Epithelial cell of esophagus (primary cell): ENCODE results near the gene AGTPBP1.
"Not testable (repeated sequence)": the region's sequence is repeated elsewhere in the genome, so short reads cannot be mapped to it uniquely, and the experiment has no call there.

ENCODE experiments used
- DNase-seq: peaks from one replicate; pipeline ENCODE4 v3.0.0; 2010; ENCODE audit warnings: low read depth
- H3K4me3 ChIP-seq: 2 replicates; pipeline ENCODE4 v1.5.1; 2011; ENCODE audit warnings: mild to moderate bottlenecking, low read length, control low read depth
- TF ChIP-seq, protein P1 (sequence below): IDR thresholded peaks from 2 replicates; pipeline ENCODE4 v1.5.1; 2011; ENCODE audit warnings: low read depth, mild to moderate bottlenecking, low read length, control low read depth, inconsistent platforms; ENCODE audit not compliant: insufficient read depth; ENCODE audit errors: missing control alignments

AGTPBP1 gene

DNA sequence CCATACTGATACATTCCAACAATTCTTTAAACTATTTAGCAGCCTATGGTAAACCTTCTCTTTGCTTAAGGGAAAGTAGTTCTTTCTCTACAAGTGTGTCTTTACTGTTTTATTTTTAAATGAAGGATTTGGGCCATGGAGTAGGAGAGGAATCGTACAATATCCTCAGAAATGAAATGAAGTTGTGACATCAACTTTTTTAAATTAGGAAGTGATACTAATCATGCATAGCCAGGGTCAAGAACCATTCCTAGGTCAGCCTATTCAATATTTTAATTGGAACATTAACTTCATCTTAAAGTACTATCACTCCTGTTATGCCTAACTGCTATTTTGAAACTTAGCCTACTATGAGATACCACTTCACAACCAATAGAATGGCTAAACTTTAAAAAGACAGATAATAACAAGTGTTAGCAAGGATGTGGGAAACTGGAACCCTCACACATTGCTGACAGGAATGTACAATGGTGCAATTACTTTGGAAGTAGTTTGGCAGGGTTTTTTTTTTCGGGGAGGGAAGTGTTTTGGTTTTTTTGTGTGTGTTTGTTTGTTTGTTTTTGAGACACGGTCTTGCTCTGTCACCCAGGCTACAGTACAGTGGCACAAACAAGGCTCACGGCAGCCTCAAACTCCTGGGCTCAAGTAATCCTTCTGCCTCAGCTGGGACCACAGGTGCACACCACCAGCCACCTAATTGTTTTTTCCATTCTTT is 10.7 kb downstream of the AGTPBP1 start:
- DNase-seq = no peak

DNA sequence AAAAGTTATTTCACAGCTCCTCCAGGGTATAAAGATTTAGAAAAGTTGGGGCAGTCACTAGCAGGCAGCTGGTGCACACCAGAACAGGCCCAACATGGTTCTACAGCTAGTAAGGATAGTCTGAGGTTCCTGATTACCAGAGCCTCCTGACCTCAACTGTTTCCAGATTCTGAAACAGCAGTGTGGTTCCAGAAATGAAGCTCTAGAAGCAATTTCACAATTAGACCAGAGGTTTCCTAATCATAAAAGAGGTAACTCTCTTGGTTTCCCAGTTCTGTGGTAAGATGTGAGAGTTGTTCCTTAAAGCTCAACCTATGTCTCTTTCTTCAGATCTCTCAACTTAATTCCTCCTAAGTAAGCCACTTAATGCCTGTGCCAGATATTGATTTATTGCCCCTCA is 11.9 kb downstream of the AGTPBP1 start:
- no peak overlapping the region for H3K4me3 ChIP-seq
- DNase-seq = no peak
- TF ChIP-seq, protein P1, sequence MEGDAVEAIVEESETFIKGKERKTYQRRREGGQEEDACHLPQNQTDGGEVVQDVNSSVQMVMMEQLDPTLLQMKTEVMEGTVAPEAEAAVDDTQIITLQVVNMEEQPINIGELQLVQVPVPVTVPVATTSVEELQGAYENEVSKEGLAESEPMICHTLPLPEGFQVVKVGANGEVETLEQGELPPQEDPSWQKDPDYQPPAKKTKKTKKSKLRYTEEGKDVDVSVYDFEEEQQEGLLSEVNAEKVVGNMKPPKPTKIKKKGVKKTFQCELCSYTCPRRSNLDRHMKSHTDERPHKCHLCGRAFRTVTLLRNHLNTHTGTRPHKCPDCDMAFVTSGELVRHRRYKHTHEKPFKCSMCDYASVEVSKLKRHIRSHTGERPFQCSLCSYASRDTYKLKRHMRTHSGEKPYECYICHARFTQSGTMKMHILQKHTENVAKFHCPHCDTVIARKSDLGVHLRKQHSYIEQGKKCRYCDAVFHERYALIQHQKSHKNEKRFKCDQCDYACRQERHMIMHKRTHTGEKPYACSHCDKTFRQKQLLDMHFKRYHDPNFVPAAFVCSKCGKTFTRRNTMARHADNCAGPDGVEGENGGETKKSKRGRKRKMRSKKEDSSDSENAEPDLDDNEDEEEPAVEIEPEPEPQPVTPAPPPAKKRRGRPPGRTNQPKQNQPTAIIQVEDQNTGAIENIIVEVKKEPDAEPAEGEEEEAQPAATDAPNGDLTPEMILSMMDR = no peak

More for the DNA sequence above, 10.7 kb downstream of the AGTPBP1 start:
- no peak overlapping the region for H3K4me3 ChIP-seq
- TF ChIP-seq, protein P1 = no peak

DNA sequence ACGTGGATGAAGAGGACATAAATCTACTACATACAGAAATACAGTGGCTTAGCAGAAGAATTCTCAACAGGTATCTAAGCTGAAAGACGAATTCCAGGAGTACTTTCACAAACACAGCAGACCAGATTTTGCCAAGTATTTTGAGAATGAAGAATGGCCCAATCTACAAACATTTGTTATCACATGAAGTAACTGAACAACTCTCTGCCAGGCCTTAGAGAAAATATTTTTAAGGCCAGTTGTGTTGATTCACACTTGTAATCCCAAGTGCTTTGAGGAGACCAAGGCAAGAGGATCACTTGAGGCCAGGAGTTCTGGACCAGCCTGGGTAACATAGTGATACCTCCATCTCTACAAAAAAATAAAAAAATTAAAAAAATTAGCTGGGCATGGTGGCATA is 14.3 kb downstream of the AGTPBP1 start:
- TF ChIP-seq, protein P1 = no peak
- DNase-seq = no peak
- no peak overlapping the region for H3K4me3 ChIP-seq

DNA sequence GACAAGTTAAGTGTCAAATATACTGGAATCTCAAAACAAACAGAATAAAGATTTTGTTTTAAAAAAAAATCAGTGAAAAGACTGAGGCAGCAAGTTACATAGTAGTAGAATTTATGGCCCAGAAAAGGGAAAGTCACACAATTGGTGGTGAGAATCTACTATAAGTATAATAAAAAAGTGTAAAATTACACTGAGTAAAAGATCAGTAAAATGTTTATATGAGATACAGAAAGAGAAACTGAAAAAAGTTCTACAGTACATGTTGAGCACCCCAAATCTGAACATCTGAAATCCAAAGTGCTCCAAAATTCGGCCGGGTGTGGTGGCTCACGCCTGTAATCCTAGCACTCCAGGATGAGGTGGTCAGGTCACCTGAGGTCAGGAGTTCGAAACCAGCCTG is 15.0 kb downstream of the AGTPBP1 start:
- H3K4me3 ChIP-seq = no peak overlapping the region
- DNase-seq = no peak
- TF ChIP-seq, protein P1 = no peak

DNA sequence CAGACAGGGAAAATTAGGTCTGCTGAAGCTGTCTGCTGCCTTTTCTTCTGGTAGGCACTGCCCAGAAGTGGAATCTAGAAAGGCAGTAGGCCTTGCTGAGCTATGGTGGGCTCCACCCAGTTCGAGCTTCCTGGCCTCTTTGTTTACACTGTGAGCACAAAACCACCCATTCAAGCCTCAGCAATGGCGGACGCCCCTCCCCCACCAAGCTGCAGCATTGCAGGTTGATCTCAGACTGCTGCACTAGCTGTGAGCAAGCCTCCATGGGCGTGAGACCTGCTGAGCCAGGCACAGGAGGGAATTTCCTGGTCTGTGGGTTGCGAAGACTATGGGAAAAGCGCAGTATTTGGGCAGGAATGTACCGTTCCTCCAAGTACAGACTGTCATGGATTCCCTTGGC is 18.5 kb downstream of the AGTPBP1 start:
- DNase-seq = peak; percentile 42
- H3K4me3 ChIP-seq = no peak overlapping the region
- TF ChIP-seq, protein P1 = no peak

DNA sequence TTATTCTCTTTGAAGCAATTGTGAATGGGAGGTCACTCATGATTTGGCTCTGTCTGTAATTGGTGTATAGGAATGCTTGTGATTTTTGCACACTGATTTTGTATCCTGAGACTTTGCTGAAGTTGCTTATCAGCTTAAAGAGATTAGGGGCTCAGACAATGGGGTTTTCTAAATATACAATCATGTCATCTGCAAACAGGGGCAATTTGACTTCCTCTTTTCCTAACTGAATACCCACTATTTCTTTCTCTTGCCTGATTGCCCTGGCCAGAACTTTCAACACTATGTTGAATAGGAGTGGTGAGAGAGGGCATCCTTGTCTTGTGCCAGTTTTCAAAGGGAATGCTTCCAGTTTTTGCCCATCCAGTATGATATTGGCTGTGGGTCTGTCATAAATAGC is 22.3 kb downstream of the AGTPBP1 start:
- not testable (repeated sequence) for DNase-seq, H3K4me3 ChIP-seq

DNA sequence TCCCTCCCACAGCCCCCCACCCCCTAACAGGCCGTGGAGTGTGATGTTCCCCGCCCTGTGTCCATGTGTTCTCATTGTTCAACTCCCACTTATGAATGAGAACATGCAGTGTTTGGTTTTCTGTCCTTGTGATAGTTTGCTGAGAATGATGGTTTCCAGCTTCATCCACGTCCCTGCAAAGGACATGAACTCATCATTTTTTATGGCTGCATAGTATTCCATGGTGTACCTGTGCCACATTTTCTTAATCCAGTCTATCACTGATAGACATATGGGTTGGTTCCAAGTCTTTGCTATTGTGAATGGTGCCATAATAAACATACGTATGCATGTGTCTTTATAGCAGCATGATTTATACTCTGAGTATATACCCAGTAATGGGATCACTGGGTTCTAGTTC is 23.9 kb downstream of the AGTPBP1 start:
- H3K4me3 ChIP-seq, DNase-seq: not testable (repeated sequence)

DNA sequence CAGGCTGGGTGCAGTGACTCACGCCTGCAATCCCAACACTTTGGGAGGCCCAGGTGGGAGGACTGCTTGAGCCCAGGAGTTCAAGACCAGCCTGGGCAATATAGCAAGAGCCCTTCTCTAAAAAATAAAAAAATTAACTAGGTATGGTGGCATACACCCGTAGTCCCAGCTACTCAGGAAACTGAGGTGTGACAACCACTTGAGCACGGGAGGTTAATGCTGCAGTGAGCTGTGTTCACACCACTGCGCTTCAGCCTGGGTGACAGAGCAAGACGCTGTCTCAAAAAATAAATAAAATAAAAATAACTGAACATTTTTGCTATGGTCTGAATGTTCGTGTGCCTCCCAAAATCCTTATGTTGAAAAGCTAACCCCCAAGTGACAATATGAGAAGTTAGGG is 24.5 kb downstream of the AGTPBP1 start:
- TF ChIP-seq, protein P1 = no peak
- DNase-seq = no peak
- no peak overlapping the region for H3K4me3 ChIP-seq
